ENCODE data around the gene ABCC4. TPM values are rescaled to one million over a fixed set of nuclear protein-coding genes. Genes with fewer than 3 reads are reported as not detected.

Gene ABCC4
- total RNA-seq, 2 donors from 2014 or later, result 119 to 144 TPM

DNA sequence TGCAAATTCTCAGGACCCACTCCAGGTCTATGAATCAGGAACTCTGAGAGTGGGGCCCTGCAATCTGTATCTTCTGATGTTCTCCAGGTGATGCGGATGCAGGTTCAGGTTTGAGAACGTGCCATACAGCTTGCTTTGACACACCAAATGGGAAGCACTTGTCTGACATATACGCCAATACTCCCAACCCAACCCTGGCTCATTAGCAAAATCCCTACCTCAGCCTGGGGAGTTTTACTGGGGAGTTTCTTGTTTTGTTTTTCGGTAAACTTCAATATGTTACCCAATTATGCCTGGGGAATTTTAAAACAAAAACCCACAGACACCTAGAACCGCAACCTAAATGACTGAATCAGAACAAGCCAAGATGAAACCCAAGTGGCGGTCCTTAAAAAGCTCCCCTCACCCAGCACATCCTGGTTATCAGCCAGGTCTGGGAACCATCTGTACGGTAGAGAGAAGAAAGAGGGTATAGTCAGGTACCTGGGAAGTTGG is 41.2 kb downstream of the ABCC4 start:
- Mint-ChIP-seq H3K9me3 (no peaks in the 10 kb centered on the region), H3K4me1 (peaks cover 10% of the 10 kb centered on the region), H3K4me3 (no peak overlapping the region), H3K27me3 (ENCODE audit: insufficient read depth) (no peaks in the 10 kb centered on the region), H3K36me3 (ENCODE audit: low read depth) (peaks cover 61% of the 10 kb centered on the region), H3K27ac (no peak overlapping the region)
- Histone ChIP-seq H3K4me3 (ENCODE audit: low read length) (no peak overlapping the region), H3K36me3 (ENCODE audit: control insufficient read depth, insufficient read depth, low read length) (peaks cover 22% of the 10 kb centered on the region), H3K9me3 (ENCODE audit: control insufficient read depth, low read length) (no peaks in the 10 kb centered on the region), H3K27me3 (ENCODE audit: control insufficient read depth, insufficient read depth, low read length, poor library complexity, severe bottlenecking) (no peaks in the 10 kb centered on the region), H3K4me1 (ENCODE audit: control insufficient read depth, insufficient read depth, low read length) (peaks cover 11% of the 10 kb centered on the region), H3K9ac (ENCODE audit: extremely low read depth, low read length, poor library complexity, severe bottlenecking) (no peak overlapping the region), H3K27ac (ENCODE audit: low read depth, low read length) (no peak overlapping the region)
- DNase-seq, result no peak
- TF ChIP-seq, protein P1, sequence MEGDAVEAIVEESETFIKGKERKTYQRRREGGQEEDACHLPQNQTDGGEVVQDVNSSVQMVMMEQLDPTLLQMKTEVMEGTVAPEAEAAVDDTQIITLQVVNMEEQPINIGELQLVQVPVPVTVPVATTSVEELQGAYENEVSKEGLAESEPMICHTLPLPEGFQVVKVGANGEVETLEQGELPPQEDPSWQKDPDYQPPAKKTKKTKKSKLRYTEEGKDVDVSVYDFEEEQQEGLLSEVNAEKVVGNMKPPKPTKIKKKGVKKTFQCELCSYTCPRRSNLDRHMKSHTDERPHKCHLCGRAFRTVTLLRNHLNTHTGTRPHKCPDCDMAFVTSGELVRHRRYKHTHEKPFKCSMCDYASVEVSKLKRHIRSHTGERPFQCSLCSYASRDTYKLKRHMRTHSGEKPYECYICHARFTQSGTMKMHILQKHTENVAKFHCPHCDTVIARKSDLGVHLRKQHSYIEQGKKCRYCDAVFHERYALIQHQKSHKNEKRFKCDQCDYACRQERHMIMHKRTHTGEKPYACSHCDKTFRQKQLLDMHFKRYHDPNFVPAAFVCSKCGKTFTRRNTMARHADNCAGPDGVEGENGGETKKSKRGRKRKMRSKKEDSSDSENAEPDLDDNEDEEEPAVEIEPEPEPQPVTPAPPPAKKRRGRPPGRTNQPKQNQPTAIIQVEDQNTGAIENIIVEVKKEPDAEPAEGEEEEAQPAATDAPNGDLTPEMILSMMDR (conservative IDR thresholded peaks at IDR 0.05), result no peak
- WGBS, 2 experiments (ENCODE audit: insufficient coverage in 1 of 2, insufficient read length in 1 of 2), result 90 to 95% methylated on average over 4 to 7 of the region's 7 CpGs

DNA sequence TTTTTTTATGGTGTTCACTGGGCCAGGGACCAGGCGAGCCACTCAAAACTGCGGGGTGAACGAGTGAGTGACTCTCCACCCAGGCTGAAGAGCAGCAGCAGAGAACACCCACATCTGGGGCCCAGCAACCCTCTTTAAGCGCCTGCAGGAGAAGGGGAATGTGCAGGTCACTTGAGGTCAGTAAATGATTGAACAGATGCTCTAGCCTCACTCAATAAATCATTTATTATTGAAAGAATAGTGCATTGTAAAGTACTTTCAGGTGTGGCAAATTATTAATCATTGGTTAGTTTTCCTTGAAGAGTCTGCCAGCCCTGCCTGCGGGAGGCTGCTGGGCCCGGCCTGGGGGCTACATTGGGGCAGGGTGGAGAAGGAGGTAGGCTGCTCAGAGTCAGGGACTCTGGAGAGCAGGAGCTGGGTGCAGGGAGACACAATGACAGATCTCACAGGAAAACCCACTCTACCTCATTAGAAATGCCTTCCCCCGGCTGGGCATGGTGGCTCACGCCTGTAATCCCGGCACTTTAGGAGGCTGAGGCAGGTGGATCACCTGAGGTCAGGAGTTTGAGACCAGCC is 42.5 kb downstream of the ABCC4 start:
- Histone ChIP-seq H3K27ac (ENCODE audit: low read depth, low read length) (no peak overlapping the region), H3K27me3 (ENCODE audit: control insufficient read depth, insufficient read depth, low read length, poor library complexity, severe bottlenecking) (no peaks in the 10 kb centered on the region), H3K9me3 (ENCODE audit: control insufficient read depth, low read length) (no peaks in the 10 kb centered on the region), H3K9ac (ENCODE audit: extremely low read depth, low read length, poor library complexity, severe bottlenecking) (no peak overlapping the region), H3K36me3 (ENCODE audit: control insufficient read depth, insufficient read depth, low read length) (peaks cover 8% of the 10 kb centered on the region), H3K4me3 (ENCODE audit: low read length) (no peak overlapping the region), H3K4me1 (ENCODE audit: control insufficient read depth, insufficient read depth, low read length) (peaks cover 19% of the 10 kb centered on the region)
- TF ChIP-seq, protein P1 (conservative IDR thresholded peaks at IDR 0.05), result no peak
- H3K4me3 Mint-ChIP-seq, result no peak overlapping the region
- no peaks in the 10 kb centered on the region for H3K9me3 Mint-ChIP-seq
- WGBS, 2 experiments (ENCODE audit: insufficient coverage in 1 of 2, insufficient read length in 1 of 2), result 93 to 98% methylated on average over 6 to 9 of the region's 9 CpGs
- DNase-seq, result no peak
- H3K27me3 Mint-ChIP-seq (ENCODE audit: insufficient read depth), result no peaks in the 10 kb centered on the region
- peaks cover 17% of the 10 kb centered on the region for H3K4me1 Mint-ChIP-seq
- H3K36me3 Mint-ChIP-seq (ENCODE audit: low read depth), result peaks cover 49% of the 10 kb centered on the region
- H3K27ac Mint-ChIP-seq, result no peak overlapping the region

DNA sequence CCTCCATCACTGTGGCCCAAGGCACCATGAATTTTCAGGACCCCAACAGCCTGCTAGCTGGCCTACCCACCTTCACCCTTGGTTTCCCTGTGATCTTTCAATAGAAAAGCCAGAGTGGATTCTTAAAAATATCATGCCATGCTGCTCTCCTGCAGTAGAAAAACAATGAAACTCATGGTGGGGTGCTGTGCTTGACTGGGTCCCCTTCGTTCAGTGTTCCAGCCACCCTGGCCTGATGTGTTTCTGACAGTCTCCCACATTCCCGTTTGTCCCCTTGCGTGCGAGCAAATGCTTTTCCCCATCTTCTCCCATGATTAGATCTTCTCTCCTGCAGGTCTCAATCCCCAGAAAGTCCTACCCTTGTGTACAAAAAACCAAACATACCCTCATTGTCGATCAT is 43.2 kb downstream of the ABCC4 start:
- TF ChIP-seq, protein P1 (conservative IDR thresholded peaks at IDR 0.05), result no peak
- WGBS, 2 experiments (ENCODE audit: insufficient coverage in 1 of 2, insufficient read length in 1 of 2), result 92% methylated on average over 5 of the region's 5 CpGs
- H3K27me3 Mint-ChIP-seq (ENCODE audit: insufficient read depth), result no peaks in the 10 kb centered on the region
- no peak overlapping the region for H3K9ac ChIP-seq (ENCODE audit: extremely low read depth, low read length, poor library complexity, severe bottlenecking)
- no peak overlapping the region for H3K27ac ChIP-seq (ENCODE audit: low read depth, low read length)
- peaks cover 8% of the 10 kb centered on the region for H3K36me3 ChIP-seq (ENCODE audit: control insufficient read depth, insufficient read depth, low read length)
- peaks cover 50% of the 10 kb centered on the region for H3K36me3 Mint-ChIP-seq (ENCODE audit: low read depth)
- H3K27me3 ChIP-seq (ENCODE audit: control insufficient read depth, insufficient read depth, low read length, poor library complexity, severe bottlenecking), result no peaks in the 10 kb centered on the region
- H3K9me3 Mint-ChIP-seq, result no peaks in the 10 kb centered on the region
- H3K27ac Mint-ChIP-seq, result no peak overlapping the region
- no peaks in the 10 kb centered on the region for H3K9me3 ChIP-seq (ENCODE audit: control insufficient read depth, low read length)
- DNase-seq, result no peak
- H3K4me3 ChIP-seq (ENCODE audit: low read length), result no peak overlapping the region
- H3K4me1 ChIP-seq (ENCODE audit: control insufficient read depth, insufficient read depth, low read length), result peaks cover 19% of the 10 kb centered on the region
- H3K4me3 Mint-ChIP-seq, result no peak overlapping the region
- peaks cover 17% of the 10 kb centered on the region for H3K4me1 Mint-ChIP-seq
